Heart right ventricle (tissue), 16 donors: ENCODE measurements around the gene TXK. TPM values are rescaled to one million over a fixed set of nuclear protein-coding genes. Genes with fewer than 3 reads are reported as not detected.

Experiments
- ATAC-seq, 8 donors: fragments of 200-7000 bp; cut with Tn5 transposase; one replicate each; pipeline ENCODE4 v1.9.1; 2020; ENCODE audit warnings: mild to moderate bottlenecking in 8 of 8, moderate library complexity in 8 of 8, moderate number of reproducible peaks in 1 of 8
- DNase-seq, 2 donors: peaks; one replicate each; pipeline ENCODE4 v3.0.0-alpha.2; 2020
- H3K27ac ChIP-seq, 10 donors: fragments of 200-600 bp; sonication (generic) in 2 of 10; one replicate each; pipeline versions ENCODE4 v1.5.0 to v1.8.0; 2020 to 2022; ENCODE audit warnings: mild to moderate bottlenecking in 3 of 10
- H3K27me3 ChIP-seq, 7 donors: fragments of 200-600 bp; one replicate each; pipeline ENCODE4 v1.8.0; 2021 to 2022; ENCODE audit warnings: mild to moderate bottlenecking in 2 of 7
- H3K36me3 ChIP-seq, 9 donors: fragments of 200-600 bp; sonication (generic) in 1 of 9; one replicate each; pipeline versions ENCODE4 v1.5.0 to v1.8.0; 2020 to 2022; ENCODE audit warnings: mild to moderate bottlenecking in 2 of 9
- H3K4me1 ChIP-seq, 9 donors: fragments of 200-600 bp; sonication (generic) in 1 of 9; one replicate each; pipeline versions ENCODE4 v1.5.0 to v1.8.0; 2020 to 2022; ENCODE audit warnings: mild to moderate bottlenecking in 4 of 9
- H3K4me3 ChIP-seq, 10 donors: fragments of 200-600 bp; sonication (generic) in 2 of 10; one replicate each; pipeline versions ENCODE4 v1.5.0 to v1.8.0; 2020 to 2022; ENCODE audit warnings: mild to moderate bottlenecking in 7 of 10, moderate library complexity in 2 of 10
- H3K9me3 ChIP-seq, 11 donors: fragments of 200-600 bp in 10 of 11; sonication (generic) in 2 of 11; one replicate each; pipeline versions ENCODE4 v1.5.0 to v1.8.0; 2013 to 2022; ENCODE audit warnings: mild to moderate bottlenecking in 2 of 11, control low read depth in 1 of 11, moderate library complexity in 1 of 11
- WGBS, 2 donors: extraction: QIAGEN DNeasy Blood & Tissue Kit; methylation state at CpG; one replicate each; pipeline ENCODE4 v1.1.7; 2013; ENCODE audit warnings: inconsistent platforms in 1 of 2; 5-methylcytosine and 5-hydroxymethylcytosine counted together
- intact Hi-C, 10 donors: fragments of 100-400 bp; cut with DNase I; formaldehyde crosslinking; loops; one replicate each; pipeline versions ENCODE4 v1.11.1 to v1.14.2; 2022
- polyA plus RNA-seq, 2 donors: library from polyadenylated mRNA; stranded (reverse); fragments of 200-250 nt; gene quantifications; one replicate each; pipeline ENCODE4 v1.2.3, GENCODE V29; 2013
- total RNA-seq, 10 donors: library from RNA; stranded (reverse); fragmentation: NEBNext Ultra II Directional in 3 of 10; extraction: Animal tissue kit (Norgen Biotek cat#: 25700) in 3 of 10; gene quantifications; one replicate each; pipeline versions ENCODE4 v1.2.1 to v1.2.4, GENCODE V29; 2021 to 2023
- TF ChIP-seq, protein P1 (sequence below), 9 donors: fragments of 200-600 bp; sonication (generic) in 2 of 9; IDR thresholded peaks; one replicate each; pipeline versions ENCODE4 v1.5.0 to v1.8.0; 2021 to 2022; ENCODE audit warnings: antibody characterized with exemption in 9 of 9, mild to moderate bottlenecking in 5 of 9, moderate library complexity in 1 of 9
- donor health status: Arrhythmogenic right ventricular cardiomyopathy.
- donor health status: ischemic (EF 13 %, LVEDD 7.1; RV severe dilation, severe dysfunction).
- donor health status: healthy with polysubstance abuse.
- donor health status: DM: no; HTN: yes; CAD: no.
- donor health status: DM: no; HTN: no; CAD: no.
- donor health status: ischemic (EF 25% LVEDD 6.9; RV normal size, moderate dysfunction).
- donor health status: ischemic (EF 25% LVEDD 5.7; RV mildly dilated, moderate dysfunction).
- donor health status: healthy.
- donor health status: DM: yes; HTN: yes; CAD: no.
- donor health status: Ischemic cardiomyopathy.
- donor health status: ischemic (EF 35%, LVEDD 5.7; RV mildly dilated, moderate dysfunction).
- donor health status: nonischemic (EF 11% LVEDD 7.7; RV severe dilation, severe dysfunction).
- donor health status: DM: yes; HTN: yes; CAD: no.
- donor health status: PGD.
- donor health status: ischemic (EF 29% LVEDD 5.4; RV normal size, mild dysfunction).
- donor health status: nonischemic (EF 23%, LVEDD 6.1; RV moderate dilation, normal function).

The TXK gene
- total and polyA plus RNA-seq, 12 donors, result 0.33 to 2.9 (median 0.85) TPM; not detected in 1

DNA sequence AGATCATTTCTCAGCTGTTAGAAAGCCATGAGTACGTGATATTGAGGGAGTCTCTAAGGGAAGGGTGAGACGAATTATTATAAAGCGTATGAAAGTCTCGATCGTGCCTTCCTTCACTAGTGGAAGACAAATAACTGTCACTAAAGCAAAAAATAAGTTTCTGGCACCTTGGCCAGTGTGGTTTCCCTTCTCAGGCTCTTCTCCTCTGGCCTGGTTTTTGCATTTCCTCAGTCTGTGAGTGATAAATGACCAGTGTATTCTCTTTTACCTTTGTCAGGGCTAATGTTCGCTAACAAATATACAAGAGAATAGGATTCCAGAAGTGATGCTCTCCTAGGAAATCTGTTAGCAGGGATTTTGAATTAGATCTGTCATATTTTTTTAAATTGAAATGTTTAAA, 19.6 kb downstream of the TXK start:
- intact Hi-C loops, result no loop called here
- H3K27ac ChIP-seq, result no peak overlapping the region
- no peaks in the 10 kb centered on the region for H3K9me3 ChIP-seq
- 85 to 88% methylated on average over 6 of the region's 6 CpGs for WGBS, 2 donors
- TF ChIP-seq, protein P1, sequence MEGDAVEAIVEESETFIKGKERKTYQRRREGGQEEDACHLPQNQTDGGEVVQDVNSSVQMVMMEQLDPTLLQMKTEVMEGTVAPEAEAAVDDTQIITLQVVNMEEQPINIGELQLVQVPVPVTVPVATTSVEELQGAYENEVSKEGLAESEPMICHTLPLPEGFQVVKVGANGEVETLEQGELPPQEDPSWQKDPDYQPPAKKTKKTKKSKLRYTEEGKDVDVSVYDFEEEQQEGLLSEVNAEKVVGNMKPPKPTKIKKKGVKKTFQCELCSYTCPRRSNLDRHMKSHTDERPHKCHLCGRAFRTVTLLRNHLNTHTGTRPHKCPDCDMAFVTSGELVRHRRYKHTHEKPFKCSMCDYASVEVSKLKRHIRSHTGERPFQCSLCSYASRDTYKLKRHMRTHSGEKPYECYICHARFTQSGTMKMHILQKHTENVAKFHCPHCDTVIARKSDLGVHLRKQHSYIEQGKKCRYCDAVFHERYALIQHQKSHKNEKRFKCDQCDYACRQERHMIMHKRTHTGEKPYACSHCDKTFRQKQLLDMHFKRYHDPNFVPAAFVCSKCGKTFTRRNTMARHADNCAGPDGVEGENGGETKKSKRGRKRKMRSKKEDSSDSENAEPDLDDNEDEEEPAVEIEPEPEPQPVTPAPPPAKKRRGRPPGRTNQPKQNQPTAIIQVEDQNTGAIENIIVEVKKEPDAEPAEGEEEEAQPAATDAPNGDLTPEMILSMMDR (IDR thresholded peaks at IDR 0.05), result no peak
- no peak for DNase-seq
- H3K4me3 ChIP-seq, result no peak overlapping the region
- no peaks in the 10 kb centered on the region for H3K4me1 ChIP-seq
- no peaks in the 10 kb centered on the region for H3K27me3 ChIP-seq
- ATAC-seq, result no peak
- H3K36me3 ChIP-seq, result no peaks in the 10 kb centered on the region

DNA sequence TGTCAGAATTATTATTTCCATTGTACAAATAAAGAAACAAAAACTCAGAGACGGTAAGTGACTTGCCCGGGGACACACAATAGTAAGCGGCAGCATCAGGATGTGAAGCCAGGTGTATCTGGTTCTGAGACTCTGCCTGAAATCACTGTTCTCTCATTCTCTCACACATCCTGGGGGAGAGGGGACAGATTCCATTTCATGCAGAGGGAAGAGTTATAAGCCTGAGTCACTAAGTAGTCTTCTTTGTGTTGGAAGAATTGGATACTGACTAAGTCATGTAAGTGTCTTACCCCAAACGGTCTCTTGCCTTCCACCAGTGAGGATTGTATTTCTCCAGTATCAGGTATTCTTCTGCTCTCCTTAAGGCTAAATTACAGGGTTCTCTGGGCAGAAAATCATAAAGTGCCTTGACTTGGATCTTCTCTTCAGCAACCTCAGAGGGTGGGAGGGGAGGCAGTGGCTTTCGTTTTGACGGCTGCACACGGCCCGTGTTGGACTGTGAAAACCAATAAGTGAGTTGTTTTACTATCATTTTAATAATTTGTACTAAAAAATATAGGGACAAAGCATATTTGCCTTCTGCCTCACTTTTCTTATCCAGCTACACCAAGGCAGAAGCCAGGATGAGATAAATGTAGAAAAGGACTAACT, 21.9 kb downstream of the TXK start:
- TF ChIP-seq, protein P1 (IDR thresholded peaks at IDR 0.05), result no peak
- no peaks in the 10 kb centered on the region for H3K9me3 ChIP-seq
- 84 to 88% methylated on average over 8 of the region's 8 CpGs for whole genome bisulfite sequencing, 2 donors
- intact Hi-C loops, result no loop called here
- no peak overlapping the region for H3K27ac ChIP-seq
- H3K4me3 ChIP-seq, result peak overlapping the region in 1 of 10 donors; percentile 2
- no peak for DNase-seq
- no peaks in the 10 kb centered on the region for H3K27me3 ChIP-seq
- no peaks in the 10 kb centered on the region for H3K4me1 ChIP-seq
- ATAC-seq, result no peak
- no peaks in the 10 kb centered on the region for H3K36me3 ChIP-seq

DNA sequence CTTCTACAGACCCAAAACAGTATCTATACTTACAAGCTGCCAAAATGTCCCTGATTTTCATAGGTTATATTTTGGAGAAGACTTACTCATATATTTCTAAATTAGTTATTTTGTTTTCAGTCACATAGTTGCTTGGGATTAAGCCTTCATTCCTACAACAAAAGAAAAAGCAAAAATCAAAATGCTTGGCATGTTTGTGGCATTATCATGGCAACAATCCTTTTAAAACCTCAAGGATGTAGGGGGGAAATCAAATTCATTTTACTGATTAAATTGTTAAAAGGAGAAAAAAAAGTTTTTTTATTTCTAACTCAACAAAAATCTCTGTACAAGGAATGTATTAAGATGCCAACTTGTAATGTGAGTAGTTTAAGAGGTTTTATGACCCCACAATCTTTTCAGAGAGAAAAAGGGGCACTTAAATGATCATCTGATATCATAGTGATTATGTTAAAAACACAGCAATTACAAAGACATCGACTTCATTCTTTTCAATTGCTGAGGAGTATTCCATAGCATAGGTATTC, 23.5 kb downstream of the TXK start:
- TF ChIP-seq, protein P1 (IDR thresholded peaks at IDR 0.05), result no peak
- no peaks in the 10 kb centered on the region for H3K4me1 ChIP-seq
- ATAC-seq, result no peak
- H3K27ac ChIP-seq, result no peak overlapping the region
- H3K4me3 ChIP-seq, result no peak overlapping the region
- no peaks in the 10 kb centered on the region for H3K27me3 ChIP-seq
- no peak for DNase-seq
- WGBS, 2 donors, result 84 to 90% methylated on average over 1 of the region's 1 CpG
- no peaks in the 10 kb centered on the region for H3K9me3 ChIP-seq
- no peaks in the 10 kb centered on the region for H3K36me3 ChIP-seq
- intact Hi-C loops, result no loop called here

DNA sequence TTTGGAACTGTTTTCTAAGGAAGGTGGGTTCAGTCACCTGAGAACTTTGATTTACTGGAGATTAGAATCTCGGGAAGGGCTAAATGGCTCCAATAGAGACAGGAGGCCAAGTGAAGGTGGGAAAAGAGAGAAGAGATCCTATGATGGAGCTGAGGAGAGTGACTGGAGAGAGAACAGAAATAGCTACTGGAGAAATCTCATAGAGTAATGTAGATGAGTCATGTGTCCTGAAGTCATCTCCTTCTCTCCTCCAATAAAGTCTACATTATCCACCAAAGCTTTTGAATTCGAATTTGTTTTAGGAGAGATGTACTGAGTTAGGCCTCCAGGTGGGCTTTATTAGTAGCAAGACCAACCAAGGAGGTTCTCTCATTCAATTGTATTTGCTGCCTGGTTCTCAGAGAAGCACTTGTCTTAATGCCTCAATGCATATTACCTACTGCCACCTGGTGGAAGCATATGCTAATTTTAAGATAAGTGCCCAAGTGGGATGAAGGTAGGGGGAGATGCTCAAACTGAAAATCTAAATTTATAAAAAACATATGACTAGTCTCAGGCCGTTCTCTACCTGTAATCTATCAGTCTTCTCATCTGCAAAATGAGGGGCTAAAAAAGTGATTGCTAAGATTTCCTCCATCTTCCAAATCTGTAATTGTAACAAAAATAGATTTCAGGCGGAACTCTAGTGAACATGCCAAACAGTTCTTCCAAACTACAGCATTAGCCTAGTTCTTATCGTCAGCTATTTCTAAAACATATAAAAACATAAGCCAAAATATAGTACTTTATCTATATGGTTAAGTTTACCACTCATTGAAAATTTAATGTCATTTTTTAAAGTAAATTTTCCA, 24.4 kb downstream of the TXK start:
- Histone ChIP-seq H3K27me3 (no peaks in the 10 kb centered on the region), H3K4me1 (no peaks in the 10 kb centered on the region), H3K9me3 (no peaks in the 10 kb centered on the region), H3K27ac (no peak overlapping the region), H3K4me3 (no peak overlapping the region), H3K36me3 (no peaks in the 10 kb centered on the region)
- intact Hi-C loops, result no loop called here
- TF ChIP-seq, protein P1 (IDR thresholded peaks at IDR 0.05), result peak in 7 of 9 donors; percentile 30 to 58 (median 41)
- no peak for DNase-seq
- no peak for ATAC-seq
- WGBS, 2 donors, result 66 to 67% methylated on average over 5 of the region's 5 CpGs
